GM23338 (cell line): ENCODE measurements around the gene RUVBL2. TPM values are rescaled to one million over a fixed set of nuclear protein-coding genes. Genes with fewer than 3 reads are reported as not detected.
A peak's percentile ranks its signal among the peaks of the same experiment; 100 is the strongest.

ENCODE experiments used
- ATAC-seq: fragments of 200-7000 bp; cut with Tn5 transposase; 3 replicates; pipeline ENCODE4 v1.9.1; 2020
- DNase-seq: peaks from one replicate; pipeline ENCODE4 v3.0.0-alpha.2; 2015; ENCODE audit warnings: low spot score
- H2AFZ ChIP-seq: fragments of 200-600 bp; sonication (generic); 2 replicates; pipeline ENCODE4 v1.8.0; 2016; ENCODE audit warnings: antibody characterized with exemption, mild to moderate bottlenecking, moderate library complexity
- H3F3A ChIP-seq: fragments of 200-600 bp; sonication (generic); replicated peaks from 2 replicates; pipeline ENCODE4 v1.8.0; 2017; ENCODE audit warnings: antibody characterized with exemption, mixed run types, low read depth
- H3K27ac ChIP-seq: fragments of 200-600 bp; sonication (generic); 2 replicates; pipeline ENCODE4 v1.6.1; 2016; ENCODE audit warnings: low read depth
- H3K27me3 ChIP-seq: fragments of 200-600 bp; sonication (generic); 2 replicates; pipeline ENCODE4 v1.8.0; 2016; ENCODE audit warnings: mild to moderate bottlenecking, mixed run types, moderate library complexity; ENCODE audit not compliant: insufficient read depth
- H3K36me3 ChIP-seq: fragments of 200-600 bp; sonication (generic); 2 replicates; pipeline ENCODE4 v1.8.0; 2016; ENCODE audit warnings: mild to moderate bottlenecking; ENCODE audit not compliant: insufficient read depth
- H3K4me1 ChIP-seq: fragments of 200-600 bp; sonication (generic); 2 replicates; pipeline ENCODE4 v1.8.0; 2016; ENCODE audit warnings: mild to moderate bottlenecking, moderate library complexity; ENCODE audit not compliant: insufficient read depth
- H3K4me2 ChIP-seq: fragments of 200-600 bp; sonication (generic); 2 replicates; pipeline ENCODE4 v1.7.1; 2017; ENCODE audit warnings: mixed run types
- H3K4me3 ChIP-seq: fragments of 200-600 bp; sonication (generic); 2 replicates; pipeline ENCODE4 v1.6.1; 2016; ENCODE audit warnings: mixed run types
- H3K79me2 ChIP-seq: fragments of 200-600 bp; sonication (generic); replicated peaks from 2 replicates; pipeline ENCODE4 v1.8.0; 2017; ENCODE audit warnings: mild to moderate bottlenecking; ENCODE audit not compliant: insufficient read depth
- H3K9me2 ChIP-seq: fragments of 200-600 bp; sonication (generic); 2 replicates; pipeline ENCODE4 v1.8.0; 2017; ENCODE audit not compliant: insufficient read depth
- H4K20me1 ChIP-seq: fragments of 200-600 bp; sonication (generic); replicated peaks from 2 replicates; pipeline ENCODE4 v1.8.0; 2017; ENCODE audit warnings: mild to moderate bottlenecking; ENCODE audit not compliant: insufficient read depth
- H3K27ac Mint-ChIP-seq: 2 replicates; pipeline ENCODE4 v1.8.0; 2020; ENCODE audit warnings: inconsistent platforms, mild to moderate bottlenecking, moderate library complexity, mixed read lengths
- H3K27me3 Mint-ChIP-seq: 3 replicates; pipeline ENCODE4 v1.8.0; 2022; ENCODE audit warnings: low read depth, mild to moderate bottlenecking, moderate library complexity, mixed read lengths, inconsistent platforms; ENCODE audit not compliant: insufficient read depth, poor library complexity
- H3K36me3 Mint-ChIP-seq: 3 replicates; pipeline ENCODE4 v1.8.0; 2021; ENCODE audit warnings: low read depth, mild to moderate bottlenecking, inconsistent platforms, moderate library complexity, mixed read lengths
- H3K4me1 Mint-ChIP-seq: 3 replicates; pipeline ENCODE4 v1.8.0; 2020; ENCODE audit warnings: mild to moderate bottlenecking, inconsistent platforms, mixed read lengths
- H3K4me3 Mint-ChIP-seq: 3 replicates; pipeline ENCODE4 v1.8.0; 2021; ENCODE audit warnings: moderate library complexity, mild to moderate bottlenecking, inconsistent platforms, mixed read lengths
- H3K9me3 Mint-ChIP-seq: 3 replicates; pipeline ENCODE4 v1.8.0; 2020; ENCODE audit warnings: moderate library complexity, mild to moderate bottlenecking, inconsistent platforms, mixed read lengths
- CREB1 ChIP-seq: fragments of 250-450 bp; sonication (Bioruptor Pico); IDR thresholded peaks from 2 replicates; pipeline ENCODE4 v1.5.0; 2020; ENCODE audit warnings: low read depth, mild to moderate bottlenecking, moderate library complexity
- ETS1 ChIP-seq: IDR thresholded peaks from 2 replicates; pipeline ENCODE4 v1.6.1; 2016; ENCODE audit warnings: antibody characterized with exemption
- STAT1 ChIP-seq: IDR thresholded peaks from one replicate; pipeline ENCODE4 v1.6.1; 2016; ENCODE audit warnings: antibody characterized with exemption; ENCODE audit not compliant: unreplicated experiment
- polyA plus RNA-seq: library from polyadenylated mRNA; unstranded; fragments of >200 nt; fragmentation: Nextera tagmentation; extraction: Ambion mirVana; gene quantifications from 2 replicates; pipeline ENCODE4 v1.2.1, GENCODE V29; 2016
- total RNA-seq: library from RNA; depleted of rRNA; stranded (reverse); fragments of >200 nt; shearing (Covaris generic); gene quantifications from 2 replicates; pipeline ENCODE4 v1.2.3, GENCODE V29; 2014
- TF ChIP-seq, protein P1 (sequence below), 2 experiments: fragments of 200-600 bp in 1 of 2; sonication (generic) in 1 of 2; conservative IDR thresholded peaks; 2 replicates each; pipeline versions ENCODE4 v1.5.1 to v1.6.1; 2016 to 2017; ENCODE audit warnings: antibody characterized with exemption in 2 of 2, low read depth in 2 of 2, mild to moderate bottlenecking in 2 of 2, moderate library complexity in 1 of 2
- TF ChIP-seq, protein P2 (sequence below): IDR thresholded peaks from one replicate; pipeline ENCODE4 v1.6.1; 2018; ENCODE audit warnings: antibody characterized with exemption; ENCODE audit not compliant: unreplicated experiment

Gene RUVBL2
- total and polyA plus RNA-seq, 2 experiments from 2014 or later, result 196 to 252 TPM

DNA sequence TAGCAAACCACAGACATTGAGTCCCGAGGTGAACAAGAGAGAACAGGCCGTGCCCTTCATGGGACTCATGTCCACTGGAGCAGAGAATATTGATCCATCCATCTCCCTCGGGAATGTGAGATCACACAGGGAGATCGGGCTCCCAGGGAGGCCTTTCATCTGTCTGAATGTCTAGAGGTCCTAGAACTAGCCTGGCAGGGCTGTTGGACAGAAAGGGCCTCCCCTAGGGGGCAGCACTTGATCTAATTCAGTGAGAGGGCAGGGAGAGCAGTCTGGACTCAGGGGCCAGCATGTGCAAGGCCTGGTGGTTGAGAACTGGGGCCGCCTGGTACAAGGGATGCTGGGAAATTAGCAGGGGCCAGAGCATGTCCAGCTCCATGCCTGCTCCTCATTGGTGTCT, 4.3 kb downstream of the RUVBL2 start:
- TF ChIP-seq, protein P1, sequence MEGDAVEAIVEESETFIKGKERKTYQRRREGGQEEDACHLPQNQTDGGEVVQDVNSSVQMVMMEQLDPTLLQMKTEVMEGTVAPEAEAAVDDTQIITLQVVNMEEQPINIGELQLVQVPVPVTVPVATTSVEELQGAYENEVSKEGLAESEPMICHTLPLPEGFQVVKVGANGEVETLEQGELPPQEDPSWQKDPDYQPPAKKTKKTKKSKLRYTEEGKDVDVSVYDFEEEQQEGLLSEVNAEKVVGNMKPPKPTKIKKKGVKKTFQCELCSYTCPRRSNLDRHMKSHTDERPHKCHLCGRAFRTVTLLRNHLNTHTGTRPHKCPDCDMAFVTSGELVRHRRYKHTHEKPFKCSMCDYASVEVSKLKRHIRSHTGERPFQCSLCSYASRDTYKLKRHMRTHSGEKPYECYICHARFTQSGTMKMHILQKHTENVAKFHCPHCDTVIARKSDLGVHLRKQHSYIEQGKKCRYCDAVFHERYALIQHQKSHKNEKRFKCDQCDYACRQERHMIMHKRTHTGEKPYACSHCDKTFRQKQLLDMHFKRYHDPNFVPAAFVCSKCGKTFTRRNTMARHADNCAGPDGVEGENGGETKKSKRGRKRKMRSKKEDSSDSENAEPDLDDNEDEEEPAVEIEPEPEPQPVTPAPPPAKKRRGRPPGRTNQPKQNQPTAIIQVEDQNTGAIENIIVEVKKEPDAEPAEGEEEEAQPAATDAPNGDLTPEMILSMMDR (conservative IDR thresholded peaks at IDR 0.05; ENCODE audit: low read depth in 2 of 2), result peak; percentile 78 to 82
- TF ChIP-seq, protein P2, sequence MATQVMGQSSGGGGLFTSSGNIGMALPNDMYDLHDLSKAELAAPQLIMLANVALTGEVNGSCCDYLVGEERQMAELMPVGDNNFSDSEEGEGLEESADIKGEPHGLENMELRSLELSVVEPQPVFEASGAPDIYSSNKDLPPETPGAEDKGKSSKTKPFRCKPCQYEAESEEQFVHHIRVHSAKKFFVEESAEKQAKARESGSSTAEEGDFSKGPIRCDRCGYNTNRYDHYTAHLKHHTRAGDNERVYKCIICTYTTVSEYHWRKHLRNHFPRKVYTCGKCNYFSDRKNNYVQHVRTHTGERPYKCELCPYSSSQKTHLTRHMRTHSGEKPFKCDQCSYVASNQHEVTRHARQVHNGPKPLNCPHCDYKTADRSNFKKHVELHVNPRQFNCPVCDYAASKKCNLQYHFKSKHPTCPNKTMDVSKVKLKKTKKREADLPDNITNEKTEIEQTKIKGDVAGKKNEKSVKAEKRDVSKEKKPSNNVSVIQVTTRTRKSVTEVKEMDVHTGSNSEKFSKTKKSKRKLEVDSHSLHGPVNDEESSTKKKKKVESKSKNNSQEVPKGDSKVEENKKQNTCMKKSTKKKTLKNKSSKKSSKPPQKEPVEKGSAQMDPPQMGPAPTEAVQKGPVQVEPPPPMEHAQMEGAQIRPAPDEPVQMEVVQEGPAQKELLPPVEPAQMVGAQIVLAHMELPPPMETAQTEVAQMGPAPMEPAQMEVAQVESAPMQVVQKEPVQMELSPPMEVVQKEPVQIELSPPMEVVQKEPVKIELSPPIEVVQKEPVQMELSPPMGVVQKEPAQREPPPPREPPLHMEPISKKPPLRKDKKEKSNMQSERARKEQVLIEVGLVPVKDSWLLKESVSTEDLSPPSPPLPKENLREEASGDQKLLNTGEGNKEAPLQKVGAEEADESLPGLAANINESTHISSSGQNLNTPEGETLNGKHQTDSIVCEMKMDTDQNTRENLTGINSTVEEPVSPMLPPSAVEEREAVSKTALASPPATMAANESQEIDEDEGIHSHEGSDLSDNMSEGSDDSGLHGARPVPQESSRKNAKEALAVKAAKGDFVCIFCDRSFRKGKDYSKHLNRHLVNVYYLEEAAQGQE, result no peak
- Histone ChIP-seq H3K36me3 (0 out of 2 replicates have a peak, but pooled peaks cover 3% of the 10 kb centered on the region), H3K27ac (no peak overlapping the region), H3K79me2 (peaks cover 50% of the 10 kb centered on the region), H3K27me3 (no peaks in the 10 kb centered on the region), H4K20me1 (peaks cover 17% of the 10 kb centered on the region), H3K9me2 (no peaks in the 10 kb centered on the region), H3K4me2 (no peak overlapping the region), H3F3A (peaks cover 14% of the 10 kb centered on the region; the same call in 1 of the 2 replicates), H3K4me1 (peaks cover 6% of the 10 kb centered on the region; the same call in 1 of the 2 replicates), H3K4me3 (no peak overlapping the region), H2AFZ (no peak overlapping the region)
- peaks cover 16% of the 10 kb centered on the region for H3K27me3 Mint-ChIP-seq
- H3K4me1 Mint-ChIP-seq, result peaks cover 28% of the 10 kb centered on the region
- H3K27ac Mint-ChIP-seq, result peak overlapping the region; percentile 78; the same call in 1 of the 2 replicates
- H3K4me3 Mint-ChIP-seq, result no peak overlapping the region; the same call in 2 of the 3 replicates
- ATAC-seq, result peak; percentile 33
- peaks cover 17% of the 10 kb centered on the region for H3K36me3 Mint-ChIP-seq
- H3K9me3 Mint-ChIP-seq, result no peaks in the 10 kb centered on the region
- DNase-seq, result peak; percentile 95

DNA sequence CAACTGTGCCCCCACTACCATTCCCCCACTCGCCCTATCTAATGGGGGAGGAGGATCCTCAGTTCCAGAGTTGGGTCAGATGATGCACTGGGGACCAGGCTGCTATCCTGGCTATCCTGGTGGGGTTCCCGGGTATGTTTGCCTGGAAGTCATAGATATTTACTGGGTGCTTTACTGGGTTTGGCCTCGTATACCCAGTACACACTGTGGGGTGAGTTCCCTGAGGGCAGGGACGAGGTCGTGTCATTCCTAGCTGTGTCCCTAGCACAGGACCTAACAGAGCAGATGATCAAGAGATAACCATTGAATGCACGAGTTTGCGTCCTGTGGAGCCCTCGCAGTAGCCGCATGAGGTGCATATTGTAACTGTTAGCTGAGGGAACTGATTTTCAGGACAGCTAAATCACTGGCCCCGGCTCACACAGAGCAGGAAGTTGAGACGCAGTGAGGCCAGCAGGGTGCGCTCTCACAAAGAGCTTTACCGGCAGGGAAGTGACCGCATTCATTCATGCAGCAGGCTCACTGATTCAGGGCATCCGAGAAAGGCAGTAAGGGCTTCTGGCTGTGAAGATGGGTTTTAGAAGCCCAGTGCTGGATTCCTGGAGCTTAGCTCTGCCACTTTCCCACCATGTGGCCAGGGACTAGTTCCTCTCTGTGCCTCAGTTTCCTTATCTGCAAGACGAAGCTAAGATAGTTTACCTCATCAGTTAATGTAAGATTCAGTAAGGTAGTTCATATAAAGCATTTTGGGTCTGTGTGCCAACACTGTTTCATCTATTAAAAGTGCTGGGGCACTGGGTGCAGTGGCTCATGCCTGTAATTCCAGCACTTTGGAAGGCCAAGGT, 6.0 kb downstream of the RUVBL2 start:
- H3K27me3 Mint-ChIP-seq, result peaks cover 10% of the 10 kb centered on the region
- H3K79me2 ChIP-seq, result peaks cover 41% of the 10 kb centered on the region
- H3K27ac ChIP-seq, result no peak overlapping the region; the same call in 1 of the 2 replicates
- H3K36me3 Mint-ChIP-seq, result peaks cover 35% of the 10 kb centered on the region
- peak; percentile 94 for ATAC-seq
- peak; percentile 92 for DNase-seq
- H3K9me3 Mint-ChIP-seq, result no peaks in the 10 kb centered on the region
- peaks cover 12% of the 10 kb centered on the region for H3K36me3 ChIP-seq
- no peak overlapping the region for H3K4me2 ChIP-seq
- TF ChIP-seq CREB1 (CRISPR knock-in tag), result no peak
- peak; percentile 57; the same call in 1 of the 2 replicates for TF ChIP-seq ETS1
- TF ChIP-seq, protein P1 (conservative IDR thresholded peaks at IDR 0.05; ENCODE audit: low read depth in 2 of 2), result peak; percentile 85 to 94
- TF ChIP-seq STAT1, result no peak
- no peaks in the 10 kb centered on the region for H3K27me3 ChIP-seq
- H3K4me1 Mint-ChIP-seq, result peaks cover 23% of the 10 kb centered on the region
- peak overlapping the region; percentile 77 for H3K27ac Mint-ChIP-seq
- H3K4me1 ChIP-seq, result peaks cover 3% of the 10 kb centered on the region; the same call in 1 of the 2 replicates
- no peak overlapping the region for H3K4me3 ChIP-seq
- no peak overlapping the region for H2AFZ ChIP-seq
- H3F3A ChIP-seq, result peaks cover 14% of the 10 kb centered on the region; the same call in 1 of the 2 replicates
- no peaks in the 10 kb centered on the region for H3K9me2 ChIP-seq
- H4K20me1 ChIP-seq, result peaks cover 17% of the 10 kb centered on the region
- no peak overlapping the region for H3K4me3 Mint-ChIP-seq
